HFF-Myc (cell line): ENCODE results near the gene PRR33.

Experiments
- DNase-seq: peaks from one replicate; pipeline ENCODE4 v3.0.0-alpha.2; 2011; ENCODE audit warnings: low read depth; ENCODE audit errors: extremely low read depth
- H3K4me3 ChIP-seq: replicated peaks from 2 replicates; pipeline ENCODE4 v1.5.1; 2011; ENCODE audit warnings: low read depth, mild to moderate bottlenecking, control low read depth, low read length
- TF ChIP-seq, protein P1 (sequence below): IDR thresholded peaks from 2 replicates; pipeline ENCODE4 v1.5.1; 2012; ENCODE audit warnings: mild to moderate bottlenecking, low read depth, low read length, control low read depth; ENCODE audit errors: missing control alignments

PRR33 gene

DNA sequence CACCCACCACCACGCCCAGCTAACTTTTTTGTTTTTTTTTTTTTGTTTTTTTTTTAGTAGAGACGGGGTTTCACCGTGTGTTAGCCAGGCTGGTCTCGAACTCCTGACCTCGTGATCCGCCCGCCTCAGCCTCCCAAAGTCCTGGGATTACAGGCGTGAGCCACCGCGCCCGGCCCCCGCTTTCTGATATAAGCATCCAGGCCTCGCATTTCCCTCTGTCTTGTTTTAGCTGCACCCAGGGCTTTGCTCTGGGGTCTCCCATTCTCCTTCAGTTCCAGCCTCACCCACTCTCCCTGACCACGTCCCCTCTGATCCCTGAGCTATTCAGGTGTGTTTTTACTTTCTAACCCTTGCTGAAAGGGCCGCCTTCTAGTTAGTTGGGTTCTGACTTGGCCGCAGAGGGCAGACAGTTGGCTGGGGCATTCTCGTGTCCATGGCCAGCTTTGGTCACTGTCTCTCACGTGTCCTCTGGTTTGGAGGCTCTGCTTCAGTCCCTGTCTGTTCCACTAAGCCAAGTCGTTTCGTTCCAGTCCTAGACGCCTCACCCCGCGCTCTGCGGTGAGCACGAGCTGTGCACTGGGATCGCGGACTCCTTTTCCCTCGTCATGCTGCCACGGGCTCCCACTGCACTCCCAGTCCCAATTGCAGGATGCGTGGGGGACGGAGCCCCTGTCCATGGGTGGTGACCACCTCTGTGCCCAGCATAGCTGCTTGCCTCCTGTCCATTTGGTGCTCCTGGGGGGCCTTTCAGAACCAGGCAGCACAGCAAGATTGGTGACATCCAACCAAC, 21.8 kb upstream of the PRR33 start:
- no peak overlapping the region for H3K4me3 ChIP-seq
- no peak for DNase-seq
- TF ChIP-seq, protein P1, sequence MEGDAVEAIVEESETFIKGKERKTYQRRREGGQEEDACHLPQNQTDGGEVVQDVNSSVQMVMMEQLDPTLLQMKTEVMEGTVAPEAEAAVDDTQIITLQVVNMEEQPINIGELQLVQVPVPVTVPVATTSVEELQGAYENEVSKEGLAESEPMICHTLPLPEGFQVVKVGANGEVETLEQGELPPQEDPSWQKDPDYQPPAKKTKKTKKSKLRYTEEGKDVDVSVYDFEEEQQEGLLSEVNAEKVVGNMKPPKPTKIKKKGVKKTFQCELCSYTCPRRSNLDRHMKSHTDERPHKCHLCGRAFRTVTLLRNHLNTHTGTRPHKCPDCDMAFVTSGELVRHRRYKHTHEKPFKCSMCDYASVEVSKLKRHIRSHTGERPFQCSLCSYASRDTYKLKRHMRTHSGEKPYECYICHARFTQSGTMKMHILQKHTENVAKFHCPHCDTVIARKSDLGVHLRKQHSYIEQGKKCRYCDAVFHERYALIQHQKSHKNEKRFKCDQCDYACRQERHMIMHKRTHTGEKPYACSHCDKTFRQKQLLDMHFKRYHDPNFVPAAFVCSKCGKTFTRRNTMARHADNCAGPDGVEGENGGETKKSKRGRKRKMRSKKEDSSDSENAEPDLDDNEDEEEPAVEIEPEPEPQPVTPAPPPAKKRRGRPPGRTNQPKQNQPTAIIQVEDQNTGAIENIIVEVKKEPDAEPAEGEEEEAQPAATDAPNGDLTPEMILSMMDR, result no peak

DNA sequence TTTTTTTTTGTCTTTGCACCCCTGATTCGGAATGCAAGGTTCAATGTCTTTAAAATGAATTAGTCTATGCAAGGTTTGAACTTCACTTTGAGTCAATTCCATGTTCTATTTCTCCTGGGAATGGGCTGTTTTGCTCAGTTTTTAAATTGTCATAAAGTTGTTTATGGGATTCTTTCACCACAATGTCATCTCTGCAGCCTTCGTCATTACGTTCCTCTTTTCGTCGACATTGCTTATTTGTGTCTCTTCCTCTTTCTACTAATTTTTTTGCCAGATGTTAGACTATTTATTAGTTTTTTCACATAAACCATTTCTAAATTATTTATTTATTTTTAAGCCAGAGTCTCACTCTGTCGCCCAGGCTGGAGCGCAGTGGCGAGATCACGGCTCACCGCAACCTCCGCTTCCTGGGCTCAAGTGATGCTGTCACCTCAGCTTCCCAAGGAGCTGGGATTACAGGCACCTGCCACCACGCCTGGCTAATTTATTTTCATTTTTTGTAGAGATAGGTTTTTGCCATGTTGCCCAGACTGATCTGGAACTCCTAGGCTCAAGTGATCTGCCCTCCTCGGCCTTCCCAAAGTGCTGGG, 20.7 kb upstream of the PRR33 start:
- no peak for DNase-seq
- TF ChIP-seq, protein P1, result no peak
- H3K4me3 ChIP-seq, result no peak overlapping the region

DNA sequence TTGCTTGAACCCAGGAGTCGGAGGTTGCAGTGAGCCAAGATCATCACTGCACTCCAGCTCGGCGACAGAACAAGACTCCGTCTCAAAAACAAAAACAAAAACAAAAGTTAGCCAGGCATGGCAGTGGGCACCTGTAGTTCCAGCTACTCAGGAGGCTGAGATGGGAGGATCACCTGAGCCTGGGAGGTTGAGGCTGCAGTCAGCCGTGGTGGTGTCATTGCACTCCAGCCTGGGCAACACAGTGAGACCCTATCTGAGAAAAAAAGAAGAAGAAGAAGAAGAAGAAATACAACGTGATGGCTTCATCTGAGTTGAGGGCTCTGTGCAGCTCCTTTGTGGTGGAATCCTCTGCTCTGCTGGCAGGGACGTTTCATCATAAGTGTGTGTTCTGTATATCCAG, 17.8 kb upstream of the PRR33 start:
- DNase-seq, result no peak

DNA sequence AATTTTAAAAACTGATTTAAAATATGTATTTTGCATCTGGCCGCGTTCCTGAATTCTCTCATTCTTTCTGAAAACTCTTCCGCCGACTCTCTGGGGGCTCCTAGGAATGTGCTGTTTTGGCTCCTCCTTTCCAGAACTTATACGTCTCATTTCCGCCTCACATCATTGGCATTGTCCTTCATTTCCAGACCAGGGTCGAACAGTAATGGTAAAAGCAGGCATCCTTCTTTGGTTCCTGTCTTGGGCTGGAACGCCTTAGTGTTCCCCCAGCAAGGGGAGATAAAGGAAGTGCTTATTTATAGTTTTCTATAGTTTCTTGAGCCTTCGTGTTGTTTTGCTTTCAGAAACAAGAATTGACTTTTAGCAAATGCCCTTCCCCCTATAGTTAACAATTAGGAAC, 16.9 kb upstream of the PRR33 start:
- TF ChIP-seq, protein P1, result no peak
- no peak overlapping the region for H3K4me3 ChIP-seq
- no peak for DNase-seq

More for the DNA sequence above, 17.8 kb upstream of the PRR33 start:
- TF ChIP-seq, protein P1, result no peak
- H3K4me3 ChIP-seq, result no peak overlapping the region

DNA sequence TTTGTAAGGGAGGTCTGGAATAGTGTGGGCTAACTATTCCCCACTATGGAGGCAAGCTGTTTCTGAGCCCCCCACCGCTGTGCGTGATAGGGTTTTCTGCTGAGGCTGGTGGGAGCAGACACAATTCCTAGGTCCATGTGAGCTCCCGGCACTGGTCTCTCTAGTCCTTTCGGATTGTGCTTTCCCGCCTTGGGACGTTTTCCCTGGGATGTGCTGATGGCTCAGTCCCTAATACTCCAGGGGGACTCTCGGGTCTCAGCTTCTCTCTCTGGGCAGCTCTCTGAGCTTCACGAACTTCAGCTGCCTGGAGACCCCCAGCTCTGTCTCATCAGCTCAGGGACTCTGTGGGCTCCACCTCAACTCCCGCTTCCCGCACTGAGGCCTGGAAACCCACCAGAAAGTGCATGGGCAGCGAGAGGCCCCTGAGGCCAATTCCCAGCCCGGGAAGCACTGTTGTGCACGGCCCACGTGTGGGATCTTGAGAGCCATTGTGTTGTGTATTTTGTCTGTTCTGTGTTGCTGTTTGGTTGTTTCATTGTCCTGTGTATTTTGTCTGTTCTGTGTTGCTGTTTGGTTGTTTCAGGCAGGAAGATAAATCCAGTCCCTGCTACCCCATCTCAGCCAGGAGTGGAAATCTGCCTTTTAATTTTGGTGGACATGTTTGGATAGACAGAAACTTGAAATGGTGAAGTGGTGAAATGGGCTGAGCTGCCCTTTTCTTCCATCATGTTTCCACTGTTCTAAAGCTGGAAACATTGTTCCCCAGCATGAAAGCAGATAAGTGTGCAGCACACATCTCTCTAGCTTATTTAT, 15.1 kb upstream of the PRR33 start:
- TF ChIP-seq, protein P1, result no peak
- no peak overlapping the region for H3K4me3 ChIP-seq
- no peak for DNase-seq

DNA sequence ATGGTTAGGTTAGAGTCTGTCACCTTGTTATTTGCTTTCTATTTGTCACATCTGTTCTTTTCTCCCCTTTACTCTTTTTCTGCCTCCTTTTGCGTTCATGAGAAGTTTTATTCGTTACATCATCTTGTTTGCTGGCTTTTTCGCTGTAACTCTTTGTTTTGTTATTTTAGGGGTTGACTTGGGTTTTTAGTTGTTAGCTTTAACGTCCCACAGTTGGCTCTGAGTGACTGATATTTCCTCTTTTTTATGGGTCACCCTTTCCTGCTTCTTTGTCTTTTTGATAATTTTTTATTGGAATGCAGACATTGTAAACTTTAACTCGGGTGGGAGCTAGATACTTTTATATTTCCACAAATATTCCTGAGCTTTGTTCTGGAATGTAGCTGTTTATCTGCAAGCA, 14.5 kb upstream of the PRR33 start:
- no peak overlapping the region for H3K4me3 ChIP-seq
- DNase-seq, result no peak

More for the DNA sequence above, 14.5 kb upstream of the PRR33 start:
- TF ChIP-seq, protein P1, result no peak
